Glomerular visceral epithelial cell (primary cell): ENCODE measurements around the gene DLEU7.
A peak's percentile ranks its signal among the peaks of the same experiment; 100 is the strongest.

ENCODE experiments used
- DNase-seq: peaks from one replicate; pipeline ENCODE4 v3.0.0-alpha.2; 2016; ENCODE audit errors: extremely low spot score

DLEU7 gene

GRCh38 chr13:50842990-50843256 lies 569 bp downstream of the DLEU7 start:
- no peak for DNase-seq

- DNase-seq: no peak
Measured at GRCh38 chr13:50842251-50842989, 1.1 kb downstream of the DLEU7 start.

GRCh38 chr13:50841786-50842185 lies 1.7 kb downstream of the DLEU7 start:
- DNase-seq: no peak

DNA sequence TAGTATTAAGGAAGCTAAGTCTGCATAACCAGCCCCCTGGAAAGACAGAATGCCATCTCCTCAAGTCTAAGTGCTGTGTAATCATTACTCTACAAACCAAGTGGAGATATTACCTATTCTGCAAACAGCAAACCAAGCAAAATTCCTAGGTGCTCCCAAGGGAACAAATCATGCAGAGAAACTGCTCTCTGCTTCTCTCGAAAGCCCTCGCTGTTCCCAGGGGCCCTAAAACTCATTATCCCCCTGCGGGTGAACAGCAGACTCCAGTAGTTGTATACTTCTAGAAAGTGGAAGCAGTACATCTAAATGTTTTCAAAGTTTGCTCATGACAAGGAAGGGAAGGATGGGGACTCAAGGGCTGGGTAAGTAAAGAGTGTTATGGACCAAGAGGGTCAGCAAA lies 3.2 kb downstream of the DLEU7 start:
- no peak for DNase-seq

- no peak for DNase-seq
Measured at GRCh38 chr13:50839828-50840227, 3.7 kb downstream of the DLEU7 start.

GRCh38 chr13:50838701-50839100 lies 4.8 kb downstream of the DLEU7 start:
- DNase-seq: no peak

- no peak for DNase-seq
Measured at GRCh38 chr13:50838031-50838430, 5.5 kb downstream of the DLEU7 start.

- peak; percentile 27 for DNase-seq
Measured at GRCh38 chr13:50831512-50831911, 12.0 kb downstream of the DLEU7 start.

DNA sequence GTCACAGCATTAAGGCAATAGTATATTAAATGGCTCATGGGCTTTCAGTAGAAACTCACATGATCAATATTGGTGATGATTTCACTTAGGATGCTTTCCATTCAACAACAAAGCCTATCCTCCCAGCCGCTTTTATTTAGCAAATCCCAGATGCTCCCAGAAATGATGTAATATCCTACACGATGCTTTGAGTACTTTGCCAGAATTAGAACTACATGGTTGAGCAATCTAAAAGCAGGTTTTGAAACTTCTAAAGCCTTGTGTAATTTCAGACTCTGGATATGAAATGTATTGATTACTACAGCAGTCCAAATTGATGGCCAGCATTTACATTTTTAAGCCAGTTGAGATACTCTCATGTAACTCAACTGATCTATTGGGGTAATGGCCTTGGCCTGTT lies 13.6 kb downstream of the DLEU7 start:
- no peak for DNase-seq

- no peak for DNase-seq
Measured at GRCh38 chr13:50829226-50829625, 14.3 kb downstream of the DLEU7 start.

GRCh38 chr13:50826035-50826434 lies 17.5 kb downstream of the DLEU7 start:
- DNase-seq: no peak

GRCh38 chr13:50812242-50812641 lies 31.2 kb downstream of the DLEU7 start:
- no peak for DNase-seq

DNA sequence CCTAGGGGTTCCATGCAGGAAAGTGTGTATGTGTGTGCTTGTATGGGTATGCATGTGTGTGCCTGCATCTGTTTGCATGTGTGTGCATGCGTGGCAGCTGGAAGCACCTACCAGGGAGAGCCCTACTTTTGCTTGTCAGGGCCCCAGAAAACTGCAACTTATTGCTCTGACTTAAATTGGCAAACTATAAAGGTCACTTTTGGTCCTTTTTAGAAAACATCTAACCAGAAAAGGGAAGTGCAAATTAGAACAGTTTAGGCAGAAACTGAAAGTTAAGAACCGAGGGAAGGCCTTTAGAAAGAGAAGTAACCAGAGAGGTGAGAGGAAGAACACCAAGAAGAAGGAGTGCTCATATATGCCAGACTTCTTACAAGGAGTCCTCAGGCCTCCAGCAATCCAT lies 32.5 kb downstream of the DLEU7 start:
- no peak for DNase-seq

- no peak for DNase-seq
Measured at GRCh38 chr13:50810468-50810867, 33.0 kb downstream of the DLEU7 start.

DNA sequence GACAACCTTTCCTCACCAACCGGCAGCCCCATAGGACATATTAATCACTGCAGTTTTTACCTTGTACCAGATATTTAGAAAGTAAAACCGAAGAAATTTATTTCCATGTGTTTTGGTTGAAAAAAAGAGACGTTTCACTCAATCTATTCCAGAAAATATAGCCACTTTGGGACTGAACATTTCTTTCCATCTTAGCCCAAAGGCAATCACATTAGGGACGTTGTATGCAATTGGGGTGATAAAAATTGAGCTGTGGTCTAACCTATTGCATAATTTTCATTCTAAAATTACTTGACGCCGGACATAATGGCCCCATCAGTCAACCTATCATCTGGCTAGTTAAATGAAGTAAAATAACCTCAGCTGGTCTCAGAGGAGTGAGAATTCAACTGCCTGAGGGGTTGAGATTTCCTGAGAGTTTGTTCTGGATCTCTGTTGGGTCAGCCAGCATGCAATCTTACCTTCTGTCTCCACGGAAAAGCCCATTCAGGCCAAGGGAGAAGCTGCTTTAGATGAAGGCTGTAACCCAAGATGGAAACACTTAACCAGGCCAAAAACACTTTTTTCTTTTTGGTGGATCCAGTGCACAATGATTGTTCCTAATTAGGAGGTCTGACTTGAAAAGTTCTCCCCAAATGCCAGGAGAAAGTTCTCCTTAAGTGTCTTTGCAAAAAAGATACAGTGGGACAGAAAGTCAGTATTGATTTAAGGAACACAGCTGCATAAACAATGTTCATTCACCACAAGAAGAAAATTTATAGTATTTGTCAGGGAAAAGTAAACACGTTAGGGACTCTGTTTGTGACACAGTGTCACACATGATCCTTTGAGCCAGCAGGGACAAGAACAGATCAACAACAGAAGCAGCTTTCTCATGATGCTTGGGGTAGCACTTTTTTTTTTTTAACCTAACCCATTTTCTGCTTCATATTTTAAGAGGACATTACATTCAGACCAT lies 34.1 kb downstream of the DLEU7 start:
- no peak for DNase-seq

GRCh38 chr13:50805805-50806204 lies 37.7 kb downstream of the DLEU7 start:
- DNase-seq: no peak

- DNase-seq: peak; percentile 77
Measured at GRCh38 chr13:50801087-50801931, 42.2 kb downstream of the DLEU7 start.

- DNase-seq: peak; percentile 16
Measured at GRCh38 chr13:50800091-50800739, 43.3 kb downstream of the DLEU7 start.

DNA sequence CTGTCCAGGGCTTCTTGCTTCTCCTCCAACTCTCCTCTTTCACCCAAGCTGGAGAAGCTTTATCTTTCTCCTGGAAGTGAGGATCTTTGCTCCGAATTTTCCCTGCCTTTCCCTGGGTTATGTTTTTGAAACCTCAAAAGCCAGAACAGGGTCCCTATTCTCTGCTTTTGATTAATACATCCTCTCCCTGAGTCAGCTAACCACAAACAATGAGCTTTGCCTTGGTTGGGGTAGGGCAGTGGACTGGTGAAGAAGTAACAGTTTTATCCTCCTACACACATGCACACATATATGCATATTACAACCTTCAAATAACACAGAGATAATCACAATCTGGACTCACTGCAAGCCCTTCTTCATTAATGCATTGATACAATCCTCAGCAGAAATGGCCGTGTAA lies 44.6 kb downstream of the DLEU7 start:
- DNase-seq: peak; percentile 63

GRCh38 chr13:50797091-50797490 lies 46.4 kb downstream of the DLEU7 start:
- DNase-seq: no peak

- DNase-seq: no peak
Measured at GRCh38 chr13:50796463-50796862, 47.0 kb downstream of the DLEU7 start.

DNA sequence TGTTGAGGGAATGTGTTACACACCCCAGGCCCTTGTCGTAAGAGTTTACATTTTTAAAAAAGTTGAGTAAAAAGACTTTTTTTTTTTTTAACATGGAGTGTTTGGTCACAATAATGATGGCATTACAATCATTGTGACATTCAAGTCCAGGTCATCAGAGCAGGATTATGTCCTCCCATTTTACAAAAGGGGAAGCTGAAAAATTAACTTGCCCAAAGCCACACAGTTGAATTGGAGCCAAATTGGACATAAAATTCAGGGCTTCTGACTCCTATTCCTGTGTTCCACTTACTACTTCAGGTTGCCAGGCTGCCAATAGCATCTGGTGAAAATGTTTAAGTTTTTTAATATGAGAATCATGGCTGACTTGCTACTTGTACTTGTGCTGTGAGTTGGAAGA lies 49.3 kb downstream of the DLEU7 start:
- no peak for DNase-seq
